ENCODE results near the gene C1D.
"Not testable (repeated sequence)": the region's sequence is repeated elsewhere in the genome, so short reads cannot be mapped to it uniquely, and the experiment has no call there.

The C1D gene

DNA sequence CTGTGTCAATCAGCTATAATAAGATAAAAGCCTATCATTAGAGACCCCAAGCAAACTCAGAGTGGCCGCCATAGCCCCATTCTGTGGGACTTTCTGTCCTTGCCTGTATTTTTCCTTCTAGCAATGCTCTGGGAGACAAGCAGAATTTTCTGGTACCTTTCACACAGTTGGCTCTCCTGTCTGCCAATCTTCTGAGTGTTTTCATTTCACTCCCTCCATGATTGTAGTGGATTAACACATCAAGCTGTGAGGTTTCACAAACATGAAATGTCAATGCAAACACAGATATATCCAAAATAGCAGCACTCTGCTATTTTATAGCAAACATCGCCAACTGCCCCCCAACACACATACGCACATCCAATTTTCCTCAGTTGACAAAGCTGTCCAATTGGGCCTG is 64.9 kb downstream of the C1D start:
- no peak for DNase-seq

DNA sequence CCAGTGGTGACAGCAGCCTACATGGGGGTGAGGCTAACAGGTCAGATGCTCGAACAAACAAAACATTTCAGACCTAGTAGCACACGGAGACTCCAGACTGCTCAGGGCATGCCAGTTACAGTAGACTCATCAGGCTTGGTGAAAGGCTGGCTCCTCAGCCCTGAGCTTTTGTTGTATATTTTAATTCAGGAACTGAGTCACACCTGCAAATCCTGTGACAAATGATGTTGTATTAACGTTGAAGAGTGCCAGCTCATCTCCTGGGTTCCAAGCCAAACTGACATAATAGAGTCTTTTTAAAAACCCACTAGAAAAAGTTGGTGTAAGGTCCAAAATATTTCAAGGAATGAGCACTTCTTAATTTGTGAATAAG is 65.3 kb downstream of the C1D start:
- no peak for DNase-seq

DNA sequence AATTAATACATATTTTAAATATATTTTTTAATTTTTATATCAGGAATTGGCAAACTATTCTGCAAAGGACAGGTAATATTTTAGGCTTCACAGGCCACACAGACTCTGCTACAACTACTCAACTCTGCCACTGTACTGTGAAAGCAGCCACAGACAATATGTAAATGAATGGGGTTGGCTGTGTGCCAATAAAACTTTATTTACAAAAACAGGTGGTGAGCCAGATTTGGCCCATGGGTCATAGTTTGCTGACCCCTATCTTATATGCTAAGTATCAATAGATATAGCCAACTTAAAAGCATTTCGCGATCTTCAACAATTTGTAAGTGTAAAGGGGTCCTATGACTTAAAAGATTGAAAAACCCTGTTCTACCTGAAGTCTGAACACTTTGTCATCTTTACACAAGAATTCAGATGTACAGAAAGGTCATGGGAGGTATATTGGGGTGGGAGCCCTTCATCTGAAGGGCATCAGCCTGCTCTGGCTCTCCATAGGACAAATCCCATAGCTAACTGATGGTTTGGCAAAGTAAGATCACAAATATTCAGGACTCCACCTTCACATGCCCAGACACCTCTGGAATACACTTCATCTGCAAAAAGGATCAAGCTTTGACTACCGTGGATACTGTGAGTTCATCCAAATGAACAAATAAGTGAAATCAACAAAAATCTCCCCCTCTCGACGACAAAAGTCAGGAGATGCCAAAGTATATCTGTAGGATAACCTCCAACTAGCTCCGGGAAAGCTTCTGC is 65.9 kb downstream of the C1D start:
- no peak for DNase-seq

DNA sequence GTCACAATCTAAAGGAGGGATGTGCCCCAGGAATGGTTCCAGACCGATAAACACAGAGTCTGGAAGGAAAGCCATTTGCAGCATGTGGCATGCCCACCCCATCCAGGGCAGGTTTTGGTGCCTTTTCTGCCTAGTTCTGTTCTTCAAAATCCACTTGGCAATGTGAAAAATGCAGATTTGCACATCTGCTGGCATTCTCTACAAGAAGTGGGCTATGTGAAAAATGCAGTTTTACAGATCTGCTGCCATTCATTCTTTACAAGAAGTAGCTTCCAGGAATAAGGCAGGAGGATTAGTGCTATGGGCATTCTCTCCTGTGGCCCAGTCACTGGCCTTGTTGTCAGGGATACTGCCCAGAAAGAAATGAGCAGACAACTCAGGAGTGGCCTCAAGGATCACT is 68.1 kb downstream of the C1D start:
- DNase-seq, result no peak

DNA sequence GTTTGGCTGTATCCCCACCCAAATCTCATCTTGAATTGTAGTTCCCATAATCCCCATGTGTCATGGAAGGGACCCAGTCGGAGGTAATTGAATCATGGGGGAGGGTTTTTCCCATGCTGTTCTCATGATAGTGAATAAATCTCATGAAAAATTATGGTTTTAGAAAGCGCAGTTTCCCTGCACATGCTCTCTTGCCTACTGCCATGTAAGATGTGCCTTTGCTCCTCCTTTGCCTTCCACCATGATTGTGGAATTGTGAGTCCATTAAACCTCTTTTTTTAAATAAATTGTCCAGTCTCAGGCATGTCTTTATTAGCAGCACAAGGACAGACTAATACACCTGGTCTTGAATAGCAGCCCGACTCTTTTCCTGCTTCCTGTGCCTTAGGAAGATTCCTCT is 68.7 kb downstream of the C1D start:
- DNase-seq, result not testable (repeated sequence)

DNA sequence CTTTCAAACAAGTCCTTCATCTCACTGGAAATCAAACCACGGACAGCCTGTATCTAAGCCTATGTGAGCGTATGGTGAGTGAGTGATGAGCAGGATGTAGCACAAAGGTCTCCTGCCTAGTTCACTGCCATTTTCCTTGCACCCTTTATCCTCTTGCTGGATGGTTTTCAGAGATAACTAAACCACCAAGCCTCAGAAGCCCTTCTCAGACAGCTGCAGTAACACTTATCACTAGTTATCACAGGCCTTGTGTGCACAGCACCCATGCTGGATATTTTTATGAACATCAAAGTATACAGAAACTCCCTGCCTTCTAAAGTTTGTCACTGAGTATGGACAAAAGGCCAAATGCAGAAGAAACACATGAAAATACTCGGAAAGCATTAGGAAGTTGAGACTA is 69.5 kb downstream of the C1D start:
- DNase-seq, result no peak

DNA sequence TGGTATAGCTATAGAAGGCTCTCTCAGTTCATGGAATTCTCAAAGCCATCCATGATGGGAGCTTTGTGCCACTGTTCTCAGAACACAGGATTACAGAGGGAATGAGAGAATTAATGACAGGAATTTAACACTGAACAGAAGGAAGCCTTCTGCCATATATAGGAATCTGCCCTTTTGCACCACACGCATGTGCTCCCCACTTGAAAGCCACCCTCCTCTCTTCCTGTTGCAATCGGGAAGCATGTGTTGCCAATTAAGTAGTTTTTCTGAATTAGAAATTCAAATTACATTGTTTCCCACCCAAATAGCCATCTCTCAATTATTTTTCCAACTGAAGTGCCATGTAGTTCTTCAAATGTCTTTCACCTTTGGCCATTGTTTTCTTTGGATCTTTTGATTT is 71.3 kb downstream of the C1D start:
- DNase-seq, result no peak
